Endothelial cell of umbilical vein (primary cell): ENCODE data around the gene BRME1. TPM values are rescaled to one million over a fixed set of nuclear protein-coding genes. Genes with fewer than 3 reads are reported as not detected.

ENCODE experiments used
- BruUV-seq: library from RNA; stranded (reverse); fragments of 400-500 nt; replicated peaks from 2 replicates; lab custom pipeline; 2021; lab: Mats Ljungman, UMichigan
- CTCF ChIA-PET: fragments of 300-600, 350-600 bp; sonication (Branson Sonifier 250); formaldehyde crosslinking; loops from one replicate; lab custom pipeline; 2021; ENCODE audit warnings: antibody characterized with exemption, inconsistent platforms; lab: Charles Lee
- POLR2A ChIA-PET: fragments of 300-600, 350-600 bp; sonication (Branson Sonifier 250); formaldehyde crosslinking; loops from one replicate; lab custom pipeline; 2021; ENCODE audit warnings: antibody characterized with exemption, inconsistent platforms; lab: Charles Lee
- DNase-seq: peaks from one replicate; pipeline ENCODE4 v3.0.0-alpha.2; 2011; ENCODE audit warnings: low read depth, low spot score
- FAIRE-seq: peaks from 2 replicates; lab custom pipeline; 2011; peaks lifted over from hg19 to GRCh38; lab: Jason Lieb, UNC
- H2AFZ ChIP-seq: 2 replicates; pipeline ENCODE4 v1.6.0; 2012; ENCODE audit warnings: low read depth, low read length, control low read depth, inconsistent platforms
- H3K27ac ChIP-seq: 2 replicates; pipeline ENCODE4 v1.5.1; 2011; ENCODE audit warnings: low read depth, mild to moderate bottlenecking, control low read depth, low read length, moderate library complexity; ENCODE audit not compliant: insufficient read depth
- H3K27me3 ChIP-seq, 2 experiments: 2 replicates each; pipeline versions ENCODE4 v1.6.0 to v1.6.1; 2011; ENCODE audit warnings: low read length in 2 of 2, mixed read lengths in 1 of 2; ENCODE audit not compliant: control insufficient read depth in 2 of 2, insufficient read depth in 2 of 2
- H3K36me3 ChIP-seq, 2 experiments: 2 replicates in 1 of 2; 3 replicates in 1 of 2; pipeline ENCODE4 v1.5.1; 2011; ENCODE audit warnings: low read length in 2 of 2, mild to moderate bottlenecking in 1 of 2, moderate library complexity in 1 of 2; ENCODE audit not compliant: control insufficient read depth in 2 of 2, insufficient read depth in 2 of 2; ENCODE audit errors: extremely low read depth in 1 of 2
- H3K4me1 ChIP-seq: 3 replicates; pipeline ENCODE4 v1.5.1; 2011; ENCODE audit warnings: mild to moderate bottlenecking, low read length; ENCODE audit not compliant: control insufficient read depth, insufficient read depth; ENCODE audit errors: extremely low read depth
- H3K4me2 ChIP-seq: 2 replicates; pipeline ENCODE4 v1.6.1; 2011; ENCODE audit warnings: low read length, control low read depth, mixed read lengths; ENCODE audit not compliant: insufficient read depth
- H3K4me3 ChIP-seq, 3 experiments: fragments of 200-600 bp in 1 of 3; sonication (generic), shearing (Covaris generic) in 1 of 3; replicated peaks in 1 of 3; 2 replicates each; pipeline ENCODE4 v1.5.1; 2011 to 2016; ENCODE audit warnings: control low read depth in 3 of 3, low read length in 3 of 3, mild to moderate bottlenecking in 2 of 3, inconsistent platforms in 1 of 3, low read depth in 1 of 3, moderate library complexity in 1 of 3; ENCODE audit not compliant: insufficient read depth in 1 of 3
- H3K79me2 ChIP-seq: 2 replicates; pipeline ENCODE4 v1.6.0; 2012; ENCODE audit warnings: low read length, inconsistent platforms; ENCODE audit not compliant: control insufficient read depth, insufficient read depth
- H3K9ac ChIP-seq: replicated peaks from 2 replicates; pipeline ENCODE3; 2011; ENCODE audit warnings: low read length, control low read depth; ENCODE audit not compliant: insufficient read depth; ENCODE audit errors: extremely low read depth
- H3K9me1 ChIP-seq: replicated peaks from 3 replicates; pipeline ENCODE4 v1.6.0; 2011; ENCODE audit warnings: mild to moderate bottlenecking, low read length; ENCODE audit not compliant: control insufficient read depth, insufficient read depth; ENCODE audit errors: extremely low read depth
- H3K9me3 ChIP-seq: replicated peaks from 2 replicates; pipeline ENCODE4 v1.5.1; 2012; ENCODE audit warnings: low read length, inconsistent platforms; ENCODE audit not compliant: control insufficient read depth, insufficient read depth
- H4K20me1 ChIP-seq: replicated peaks from 2 replicates; pipeline ENCODE3; 2011; ENCODE audit warnings: mild to moderate bottlenecking, low read length; ENCODE audit not compliant: control insufficient read depth, insufficient read depth; ENCODE audit errors: extremely low read depth
- EZH2 ChIP-seq: IDR thresholded peaks from 2 replicates; pipeline ENCODE4 v1.6.1; 2012; ENCODE audit warnings: borderline replicate concordance, low read depth, mild to moderate bottlenecking, moderate library complexity, low read length, inconsistent platforms; ENCODE audit not compliant: severe bottlenecking
- FOS ChIP-seq: IDR thresholded peaks from 2 replicates; pipeline ENCODE4 v1.6.1; 2011; ENCODE audit warnings: mild to moderate bottlenecking, low read length, moderate library complexity, borderline replicate concordance; ENCODE audit not compliant: insufficient read depth
- JUN ChIP-seq: IDR thresholded peaks from 2 replicates; pipeline ENCODE4 v1.6.1; 2011; ENCODE audit warnings: borderline replicate concordance, low read depth; ENCODE audit not compliant: insufficient read length, insufficient read depth
- POLR2A ChIP-seq: IDR thresholded peaks from 2 replicates; pipeline ENCODE4 v1.6.1; 2012; ENCODE audit warnings: low read depth, mild to moderate bottlenecking, control low read depth, low read length
- POLR2AphosphoS5 ChIP-seq: IDR thresholded peaks from 2 replicates; pipeline ENCODE4 v1.6.1; 2012; ENCODE audit warnings: low read depth, mild to moderate bottlenecking, control low read depth, low read length, moderate library complexity; ENCODE audit not compliant: insufficient read depth
- dilution Hi-C: fragments of 300-500 bp; cut with MboI; formaldehyde crosslinking; loops from one replicate; pipeline ENCODE4 v1.15.0; 2019; ENCODE audit warnings: low sequenced_read_pairs; ENCODE audit not compliant: extremely low pct_ligation_motif_present
- intact Hi-C: fragments of 100-400 bp; cut with micrococcal nuclease; formaldehyde crosslinking; loops from one replicate; pipeline ENCODE4 v1.10.0; 2022
- polyA plus RNA-seq, 4 experiments: library from polyadenylated mRNA; depleted of rRNA in 3 of 4; stranded (reverse) in 3 of 4; unstranded in 1 of 4; fragments of >200 nt; gene quantifications; 2 replicates each; pipeline versions ENCODE4 v1.2.1 to v1.2.3, GENCODE V29; 2011 to 2012; ENCODE audit warnings: missing spikeins in 1 of 4
- total RNA-seq: library from RNA; stranded (reverse); gene quantifications from 2 replicates; pipeline ENCODE4 v1.2.3, GENCODE V29; 2021

The BRME1 gene
- total and polyA plus RNA-seq, 2 donors (not counting 3 experiments of a cell fraction or from before 2014, with no cell fraction given) = 0.69 to 2.5 TPM

DNA sequence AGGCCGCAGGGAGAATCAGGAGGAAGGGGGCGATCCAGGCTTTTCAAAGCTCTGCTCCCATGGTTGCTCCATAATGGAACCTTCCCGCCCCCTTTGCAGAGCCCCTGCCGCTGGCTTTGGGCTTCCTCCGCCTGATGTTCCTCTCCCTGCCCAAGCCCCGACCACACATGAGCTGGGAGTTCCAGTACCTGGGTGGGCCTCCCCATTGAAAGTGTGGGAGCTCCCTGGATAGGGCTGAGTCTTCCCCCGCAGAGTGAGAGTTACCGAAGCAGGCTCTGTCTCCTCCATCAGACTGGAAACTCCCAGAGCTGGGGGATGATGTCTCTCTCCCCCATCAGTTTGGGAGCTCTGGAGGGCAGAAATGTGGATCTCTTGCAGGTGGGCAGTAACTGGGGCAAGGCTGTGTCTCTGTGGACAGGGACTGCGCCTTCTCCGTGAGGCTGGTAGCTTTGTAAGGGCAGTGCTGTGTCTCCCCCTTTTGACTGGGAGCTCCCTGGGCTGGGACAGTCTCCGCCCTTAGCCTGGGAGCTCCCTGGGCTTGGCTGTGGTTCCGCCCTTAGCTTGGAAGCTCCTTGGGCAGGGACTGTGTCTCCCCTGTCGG is 47.1 kb upstream of the BRME1 start:
- dilution Hi-C loops (no loop called here), intact Hi-C loops (loop anchor here (1.0 to 2.0 kb wide), 5 partner anchors 34 to 90 kb away; partner anchors contain the start of genes BRME1, CC2D1A and RFX1)
- FAIRE-seq = peak; percentile 76
- CTCF ChIA-PET = interaction anchor here (1.0 to 3.4 kb wide), 7 partner anchors 8 to 106 kb away, joined by 3 to 13 read pairs (median 6); partner anchors contain the start of gene IL27RA
- H3K9ac ChIP-seq = peak overlapping the region; percentile 64
- TF ChIP-seq EZH2 = no peak
- no peak for TF ChIP-seq POLR2AphosphoS5
- peak; percentile 11 for TF ChIP-seq POLR2A
- no peak for TF ChIP-seq FOS
- DNase-seq = peak; percentile 15
- no peaks in the 10 kb centered on the region for H3K9me1 ChIP-seq
- no peaks in the 10 kb centered on the region for H3K27me3 ChIP-seq
- TSS peak; percentile 8 for BruUV-seq
- H3K4me3 ChIP-seq = peak overlapping the region; percentile 76 to 87 (median 83)
- POLR2A ChIA-PET = interaction anchor here (1.3 kb wide), 1 partner anchor 26 kb away, joined by 3 read pairs; no protein-coding TSS in a partner anchor
- H3K27ac ChIP-seq = no peak overlapping the region
- H4K20me1 ChIP-seq = no peaks in the 10 kb centered on the region
- H3K4me2 ChIP-seq = peak overlapping the region; percentile 83
- H2AFZ ChIP-seq = no peak overlapping the region
- H3K9me3 ChIP-seq = no peaks in the 10 kb centered on the region
- peaks cover 6 to 21% of the 10 kb centered on the region in 2 experiments for H3K36me3 ChIP-seq
- H3K79me2 ChIP-seq = peaks cover 20% of the 10 kb centered on the region
- H3K4me1 ChIP-seq = peaks cover 10% of the 10 kb centered on the region

DNA sequence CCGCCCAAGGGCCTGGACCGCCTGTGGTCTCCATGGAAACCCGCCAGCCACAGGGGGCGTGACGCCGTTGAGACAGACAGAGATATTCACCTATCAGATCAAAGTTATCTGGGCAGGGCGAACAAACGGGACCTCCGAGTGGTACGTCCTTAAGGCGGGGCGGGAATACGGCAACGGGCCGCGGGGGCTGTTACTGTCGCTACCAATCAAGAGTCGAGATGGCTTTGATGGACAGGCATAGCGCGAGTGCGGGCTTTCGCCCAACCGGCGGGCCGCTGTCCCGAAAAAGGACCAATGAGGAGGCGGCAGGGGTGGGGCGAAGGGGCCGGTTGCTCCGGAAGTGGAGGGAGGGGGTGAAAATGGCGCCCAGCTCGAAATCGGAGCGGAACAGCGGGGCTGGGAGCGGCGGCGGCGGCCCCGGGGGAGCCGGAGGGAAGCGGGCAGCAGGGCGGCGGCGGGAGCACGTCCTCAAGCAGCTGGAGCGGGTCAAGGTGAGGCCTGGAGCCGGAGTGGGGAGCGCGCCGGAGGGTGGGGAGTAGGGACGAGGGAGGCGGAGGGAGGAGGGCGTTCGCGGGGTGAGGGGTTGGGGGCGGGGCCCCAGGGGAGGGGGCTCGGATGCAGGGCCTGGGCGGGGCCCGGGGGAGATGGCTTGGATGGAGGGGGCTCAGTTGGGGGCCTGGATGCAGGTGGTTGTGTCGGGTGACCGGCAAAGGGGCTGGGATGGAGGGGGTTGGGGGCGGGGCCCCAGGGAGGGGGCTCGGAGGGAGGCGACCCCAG is 46.4 kb upstream of the BRME1 start, which contains the start of gene DCAF15:
DCAF15 (plus strand) TSS at position 356 of the 777 bp plus-strand sequence; CDS start at position 360, 4 bp downstream.
- DNase-seq = peak; percentile 100

More for the DNA sequence above, 46.4 kb upstream of the BRME1 start, which contains the start of gene DCAF15:
- intact Hi-C loops = loop anchor here (1.0 to 2.0 kb wide), 5 partner anchors 34 to 90 kb away; partner anchors contain the start of genes BRME1, CC2D1A and RFX1
- Histone ChIP-seq H3K27me3 (no peaks in the 10 kb centered on the region), H3K4me3 (peak within 1 kb of the TSS; percentile 76 to 87 (median 83)), H3K36me3 (peaks cover 6 to 18% of the 10 kb centered on the region in 2 experiments), H3K4me1 (peaks cover 10% of the 10 kb centered on the region), H3K27ac (peak within 1 kb of the TSS; percentile 63), H2AFZ (peak within 1 kb of the TSS; percentile 87), H3K79me2 (peaks cover 20% of the 10 kb centered on the region), H3K9me3 (no peaks in the 10 kb centered on the region), H3K9ac (peak within 1 kb of the TSS; percentile 85), H3K9me1 (no peaks in the 10 kb centered on the region), H3K4me2 (peak within 1 kb of the TSS; percentile 83), H4K20me1 (no peaks in the 10 kb centered on the region)
- BruUV-seq = no TSS peak
- POLR2A ChIA-PET = interaction anchor here (0.5 to 1.3 kb wide), 2 partner anchors 26 to 52 kb away, joined by 3 to 5 read pairs; no protein-coding TSS in a partner anchor
- peak; percentile 66 for TF ChIP-seq POLR2A
- TF ChIP-seq POLR2AphosphoS5 = peak; percentile 72
- TF ChIP-seq JUN = no peak
- peak; percentile 99 for FAIRE-seq
- dilution Hi-C loops = no loop called here
- CTCF ChIA-PET = interaction anchor here (0.8 to 3.4 kb wide), 9 partner anchors 9 to 107 kb away, joined by 3 to 13 read pairs (median 6); partner anchors contain the start of gene IL27RA
